HG02610 (cell line): Measurements from ENCODE around the gene INPP5A.
"Not testable (repeated sequence)": the region's sequence is repeated elsewhere in the genome, so short reads cannot be mapped to it uniquely, and the experiment has no call there.

Experiments
- ATAC-seq: cut with Tn5 transposase; IDR thresholded peaks from one replicate; pipeline ENCODE4 v1.9.1; 2021; ENCODE audit warnings: mild to moderate bottlenecking, moderate library complexity; ENCODE audit not compliant: unreplicated experiment

Gene INPP5A

GRCh38 chr10:132537684-132538001 is at the start of gene INPP5A:
TSS of gene INPP5A (plus strand) at chr10:132537787. CDS start at chr10:132538097, 310 bp downstream.
- no peak for ATAC-seq

GRCh38 chr10:132488231-132488821 is 49.3 kb upstream of the INPP5A start:
- no peak for ATAC-seq

- no peak for ATAC-seq
Measured at GRCh38 chr10:132489053-132489703, 48.4 kb upstream of the INPP5A start.

- ATAC-seq = no peak
Measured at GRCh38 chr10:132489704-132490534, 47.7 kb upstream of the INPP5A start.

GRCh38 chr10:132491534-132491933 is 46.1 kb upstream of the INPP5A start:
- ATAC-seq = not testable (repeated sequence)

- ATAC-seq = no peak
Measured at GRCh38 chr10:132492323-132493025, 45.1 kb upstream of the INPP5A start.

GRCh38 chr10:132493246-132493755 is 44.3 kb upstream of the INPP5A start:
- ATAC-seq = no peak

GRCh38 chr10:132493756-132494290 is 43.8 kb upstream of the INPP5A start:
- no peak for ATAC-seq

- no peak for ATAC-seq
Measured at GRCh38 chr10:132494866-132495630, 42.5 kb upstream of the INPP5A start.

GRCh38 chr10:132496360-132497062 is 41.1 kb upstream of the INPP5A start:
- no peak for ATAC-seq

- ATAC-seq = no peak
Measured at GRCh38 chr10:132497063-132497680, 40.4 kb upstream of the INPP5A start.

- ATAC-seq = no peak
Measured at GRCh38 chr10:132497861-132498561, 39.6 kb upstream of the INPP5A start.

GRCh38 chr10:132498562-132499366 is 38.8 kb upstream of the INPP5A start:
- ATAC-seq = no peak

GRCh38 chr10:132499367-132499685 is 38.3 kb upstream of the INPP5A start:
- ATAC-seq = no peak

- ATAC-seq = no peak
Measured at GRCh38 chr10:132500781-132501415, 36.7 kb upstream of the INPP5A start.

- ATAC-seq = no peak
Measured at GRCh38 chr10:132502544-132503300, 34.9 kb upstream of the INPP5A start.
